HG03575 (cell line): ENCODE measurements around the gene SPATA2L.

Experiments used
- ATAC-seq: cut with Tn5 transposase; IDR thresholded peaks from one replicate; pipeline ENCODE4 v1.9.1; 2021; ENCODE audit not compliant: unreplicated experiment, insufficient number of reproducible peaks, low FRiP score; ENCODE audit errors: extremely low read depth

The SPATA2L gene

GRCh38 chr16:89729863-89730593, 28.5 kb upstream of the SPATA2L start:
- ATAC-seq: no peak

- no peak for ATAC-seq
Measured at GRCh38 chr16:89729293-89729692, 27.8 kb upstream of the SPATA2L start.

GRCh38 chr16:89727406-89728120, 26.1 kb upstream of the SPATA2L start:
- no peak for ATAC-seq

- ATAC-seq: no peak
Measured at GRCh38 chr16:89723279-89724250, 22.1 kb upstream of the SPATA2L start.

- ATAC-seq: no peak
Measured at GRCh38 chr16:89722392-89723278, 21.1 kb upstream of the SPATA2L start.

GRCh38 chr16:89721546-89722391, 20.3 kb upstream of the SPATA2L start:
- ATAC-seq: no peak

- no peak for ATAC-seq
Measured at GRCh38 chr16:89720813-89721545, 19.5 kb upstream of the SPATA2L start, which contains the start of the genes VPS9D1 and ZNF276. VPS9D1 (minus strand) TSS chr16:89720898; CDS start chr16:89720861, 37 bp downstream. ZNF276 (plus strand) TSS chr16:89721537; CDS start chr16:89721641, 104 bp downstream.

- ATAC-seq: no peak
Measured at GRCh38 chr16:89720551-89720812, 19.0 kb upstream of the SPATA2L start.

- ATAC-seq: no peak
Measured at GRCh38 chr16:89717688-89718505, 16.4 kb upstream of the SPATA2L start.

GRCh38 chr16:89716916-89717687, 15.6 kb upstream of the SPATA2L start:
- ATAC-seq: no peak

GRCh38 chr16:89716493-89716892, 15.0 kb upstream of the SPATA2L start:
- no peak for ATAC-seq

GRCh38 chr16:89712274-89712781, 10.8 kb upstream of the SPATA2L start:
- ATAC-seq: no peak

- ATAC-seq: no peak
Measured at GRCh38 chr16:89711601-89712273, 10.2 kb upstream of the SPATA2L start.

GRCh38 chr16:89710709-89711564, 9.4 kb upstream of the SPATA2L start:
- ATAC-seq: no peak
